HTERT RPE-1 (cell line): ENCODE data around the gene TMEFF2.
"Not testable (repeated sequence)": the region's sequence is repeated elsewhere in the genome, so short reads cannot be mapped to it uniquely, and the experiment has no call there.

ENCODE experiments used
- in situ Hi-C: fragments of 300-500 bp; cut with MboI; formaldehyde crosslinking; loops from 4 replicates; pipeline ENCODE4 v1.14.3; 2020; ENCODE audit warnings: low sequenced_read_pairs

TMEFF2 gene

DNA sequence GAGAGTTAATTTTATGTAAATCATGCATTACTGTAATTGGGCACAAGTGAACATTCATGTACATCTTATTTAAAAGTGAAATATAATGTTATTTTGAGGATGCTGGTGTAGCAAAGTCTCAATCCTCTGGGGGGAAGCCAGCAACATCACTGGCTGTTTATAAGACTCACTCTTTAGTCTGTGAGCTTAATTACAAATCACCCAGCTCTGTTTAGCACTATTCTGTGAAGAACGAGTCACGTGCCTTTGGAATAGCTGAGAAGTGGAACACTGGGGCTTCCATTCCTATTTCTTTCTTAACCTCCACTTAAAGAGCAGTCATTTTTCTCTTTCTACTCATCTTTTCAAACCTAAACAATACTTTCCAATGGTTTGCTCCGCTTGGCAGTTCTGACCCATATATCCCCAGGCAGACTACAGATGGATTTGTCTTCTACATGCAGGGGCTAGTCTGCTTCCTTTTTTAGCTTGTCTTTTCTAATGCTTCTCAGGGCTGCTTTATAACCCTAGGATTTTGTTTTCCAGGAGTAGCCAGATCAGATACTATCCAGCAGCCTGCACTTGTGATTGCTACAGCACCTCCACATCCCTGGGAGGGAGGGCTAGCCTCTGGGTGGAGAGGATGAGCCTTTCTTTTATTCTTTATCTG lies 252.5 kb downstream of the TMEFF2 start:
- in situ Hi-C loops: no loop called here

DNA sequence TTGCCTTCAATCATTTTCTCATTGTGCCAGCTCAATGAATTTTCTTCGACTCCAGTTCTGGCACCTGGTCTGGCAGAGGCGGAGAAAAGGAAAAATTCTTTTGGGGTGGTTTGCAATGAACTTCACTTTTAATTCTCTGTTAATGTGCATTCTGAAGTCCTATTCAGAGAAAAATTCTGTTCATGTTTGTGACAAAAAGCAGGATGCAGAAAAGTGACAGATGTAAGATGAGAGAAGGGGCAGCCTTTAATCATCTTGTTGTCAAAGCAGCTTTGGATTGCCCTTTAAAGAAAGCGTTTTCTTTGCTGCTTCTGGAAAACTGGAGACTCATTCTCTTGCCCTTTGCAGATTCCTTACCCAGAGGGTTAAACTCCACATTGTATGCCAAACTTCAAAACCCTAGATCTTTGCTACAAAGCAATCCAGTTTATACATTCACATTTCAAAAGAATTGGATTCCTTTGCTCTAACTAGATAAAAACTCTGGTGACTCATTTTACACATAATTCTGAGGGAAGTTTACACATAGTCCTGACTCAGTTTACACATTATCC lies 253.3 kb downstream of the TMEFF2 start:
- in situ Hi-C loops: no loop called here

DNA sequence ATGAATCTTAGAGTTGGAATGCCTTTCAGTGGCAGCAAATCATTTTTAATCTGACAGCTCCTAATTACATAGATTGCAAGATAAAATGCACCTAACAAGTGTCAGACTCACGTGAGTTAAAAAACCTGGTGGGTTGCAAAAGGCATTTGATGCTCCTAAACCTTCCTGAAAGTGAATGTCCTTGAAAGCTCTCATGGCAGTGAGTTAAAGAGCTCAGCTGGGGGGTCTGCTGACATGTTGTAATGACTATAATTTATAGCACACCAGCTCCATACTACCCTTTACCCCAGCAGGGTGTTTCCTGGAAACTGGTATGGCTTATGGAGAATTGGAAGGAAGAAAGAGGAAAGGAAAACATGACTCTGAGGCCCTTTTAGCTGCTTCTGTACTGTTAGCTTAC lies 256.0 kb downstream of the TMEFF2 start:
- in situ Hi-C loops: no loop called here

DNA sequence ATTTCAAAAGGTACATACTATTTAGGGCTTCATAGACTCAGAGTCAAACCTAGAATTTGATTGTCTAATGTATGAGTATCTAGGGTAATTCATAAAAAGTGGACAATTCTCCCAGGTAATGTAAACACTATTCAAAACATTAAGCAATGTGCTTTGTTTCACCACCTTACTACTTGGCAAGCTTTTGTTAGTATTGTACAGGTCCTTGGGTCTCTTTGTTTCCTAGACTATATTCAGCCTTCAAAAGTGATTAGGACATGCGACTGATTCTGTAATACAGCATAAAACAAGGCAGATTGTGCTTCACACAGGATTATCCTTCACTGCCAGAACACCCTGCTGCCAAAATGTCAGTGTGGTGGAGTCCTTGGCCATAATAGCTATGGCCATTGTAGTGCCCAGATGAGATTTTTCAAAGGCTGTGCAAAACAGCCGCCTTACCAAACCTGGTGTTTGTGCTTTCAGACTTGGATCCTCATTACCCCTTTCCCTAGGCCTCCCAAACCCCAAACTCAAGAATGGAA lies 257.8 kb downstream of the TMEFF2 start:
- in situ Hi-C loops: no loop called here

DNA sequence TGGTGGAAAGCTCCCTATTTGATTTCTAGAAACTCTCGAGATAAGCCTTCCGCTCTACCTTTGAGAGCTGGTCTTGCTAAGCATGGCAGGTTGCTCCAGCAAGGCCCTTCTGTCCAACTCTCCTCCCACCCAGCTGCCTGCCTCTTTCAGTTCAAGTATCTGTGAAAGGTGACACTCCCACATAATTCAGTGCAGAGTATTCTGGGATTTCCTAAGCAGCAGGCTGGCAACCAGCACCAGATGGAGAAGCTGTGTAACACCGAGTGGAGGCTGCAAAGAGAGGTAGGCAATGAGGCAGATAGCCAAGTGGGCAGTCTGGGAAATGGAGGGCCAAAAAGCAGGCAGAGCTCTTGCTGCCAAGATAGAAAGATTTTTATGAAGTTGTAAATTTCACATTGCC lies 259.5 kb downstream of the TMEFF2 start:
- in situ Hi-C loops: no loop called here

DNA sequence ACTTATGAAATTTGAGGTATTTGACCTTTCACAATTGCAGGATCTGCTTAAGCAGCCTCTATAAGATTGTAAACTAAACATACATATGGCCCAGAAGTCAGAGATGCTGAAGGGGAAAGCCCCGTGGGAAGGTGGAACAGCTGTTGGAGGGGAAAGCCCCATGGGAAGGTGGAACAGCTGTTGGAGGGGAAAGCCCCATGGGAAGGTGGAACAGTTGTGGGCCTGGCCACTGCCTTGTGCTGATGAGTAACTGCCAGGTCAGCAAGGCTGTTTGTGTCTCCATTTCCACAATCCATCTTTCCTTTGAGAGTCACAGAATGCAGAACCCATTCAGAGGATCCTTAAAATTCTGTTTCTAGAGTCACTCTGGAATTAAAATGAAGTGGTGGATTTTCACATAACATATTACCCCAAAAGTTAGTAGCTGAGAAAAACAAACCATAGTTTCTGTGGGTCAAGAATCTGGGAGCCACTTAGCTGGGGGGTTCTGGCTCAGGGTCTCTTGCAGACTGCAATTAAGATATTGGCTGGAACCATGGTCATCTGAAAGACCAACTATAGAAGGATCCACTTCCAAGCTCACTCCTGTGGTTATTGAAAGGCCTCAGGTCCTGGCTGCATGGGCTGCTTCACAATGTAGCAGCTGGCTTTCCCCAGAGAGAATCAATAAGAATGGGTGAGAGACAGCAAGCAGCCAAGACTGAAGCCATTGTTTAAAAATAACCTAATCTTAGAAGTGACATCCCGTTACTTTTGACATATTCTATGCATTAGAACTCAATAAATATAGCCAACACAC lies 261.2 kb downstream of the TMEFF2 start:
- in situ Hi-C loops: no loop called here

DNA sequence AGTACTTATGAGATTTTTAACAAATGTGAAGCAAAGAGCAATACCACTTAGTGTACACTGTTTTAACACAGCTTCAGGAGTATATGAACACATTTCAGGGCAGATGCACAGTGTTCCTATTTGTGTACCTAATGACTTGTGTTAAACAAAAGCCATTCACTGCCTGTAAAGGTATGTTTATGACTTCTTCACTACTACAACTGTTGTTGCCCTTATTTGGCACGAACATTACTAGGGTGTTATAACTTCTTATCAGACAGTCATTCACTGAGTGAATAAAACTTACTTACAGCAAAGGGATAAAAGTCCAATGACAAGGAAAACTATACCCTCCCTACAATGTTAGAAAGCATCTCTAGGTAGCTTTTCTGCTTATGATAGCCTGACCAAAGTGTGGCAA lies 262.4 kb downstream of the TMEFF2 start:
- in situ Hi-C loops: no loop called here

DNA sequence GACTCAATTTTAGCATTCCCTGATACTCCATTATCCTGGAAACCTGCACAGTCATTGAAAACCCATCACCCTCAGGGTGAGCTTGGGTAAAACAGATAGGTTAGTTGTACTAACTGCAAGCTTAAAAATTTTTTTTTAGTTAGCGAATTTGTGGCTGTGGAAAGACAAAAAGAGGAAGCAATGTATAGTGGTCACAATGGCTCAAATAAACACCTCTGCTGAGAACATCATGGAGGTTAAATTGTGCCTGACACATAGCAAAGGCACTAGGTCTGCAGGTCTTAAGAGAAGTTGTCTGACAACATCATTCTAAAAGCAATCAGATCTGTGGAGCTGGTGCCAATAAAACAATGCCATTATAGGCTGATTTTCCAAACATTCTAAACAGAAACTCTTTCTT lies 263.4 kb downstream of the TMEFF2 start:
- in situ Hi-C loops: no loop called here

DNA sequence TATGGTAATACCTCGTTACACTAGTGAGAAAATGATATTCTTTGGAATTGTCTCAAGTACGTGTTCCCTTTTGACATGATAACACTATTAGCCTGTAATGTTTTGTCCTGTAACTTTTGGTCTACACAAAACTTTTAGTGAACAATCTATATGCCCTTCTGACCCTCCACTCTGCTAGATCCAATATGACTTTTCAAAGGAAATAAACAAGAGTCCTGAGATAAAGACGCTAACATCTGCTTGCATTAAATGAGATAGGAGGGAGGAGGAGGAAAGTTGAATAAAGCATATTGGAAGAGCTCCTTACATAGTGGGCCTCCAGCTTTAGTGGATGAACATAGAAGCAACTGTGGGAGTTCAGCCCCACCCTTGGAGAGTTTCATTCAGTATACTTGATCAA lies 264.5 kb downstream of the TMEFF2 start:
- in situ Hi-C loops: no loop called here

DNA sequence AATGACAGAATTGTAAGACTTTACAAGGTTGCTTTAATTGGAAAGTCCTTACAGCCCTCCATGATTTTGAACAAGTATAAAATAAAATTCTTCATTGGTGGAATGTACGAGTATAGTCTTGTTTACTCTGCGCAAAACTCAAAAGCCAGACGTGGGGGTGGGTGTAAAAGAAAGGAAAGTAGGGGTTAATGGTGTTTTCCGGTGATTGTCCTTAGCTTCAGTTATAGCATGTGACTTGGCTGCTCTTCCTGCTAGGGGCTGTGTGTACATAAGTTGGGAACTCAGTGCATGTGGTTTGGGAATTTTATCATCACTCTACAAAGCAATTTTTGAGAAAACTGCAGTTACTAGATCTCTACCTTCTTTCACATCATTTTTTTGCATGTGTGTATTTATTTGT lies 265.4 kb downstream of the TMEFF2 start:
- in situ Hi-C loops: no loop called here

DNA sequence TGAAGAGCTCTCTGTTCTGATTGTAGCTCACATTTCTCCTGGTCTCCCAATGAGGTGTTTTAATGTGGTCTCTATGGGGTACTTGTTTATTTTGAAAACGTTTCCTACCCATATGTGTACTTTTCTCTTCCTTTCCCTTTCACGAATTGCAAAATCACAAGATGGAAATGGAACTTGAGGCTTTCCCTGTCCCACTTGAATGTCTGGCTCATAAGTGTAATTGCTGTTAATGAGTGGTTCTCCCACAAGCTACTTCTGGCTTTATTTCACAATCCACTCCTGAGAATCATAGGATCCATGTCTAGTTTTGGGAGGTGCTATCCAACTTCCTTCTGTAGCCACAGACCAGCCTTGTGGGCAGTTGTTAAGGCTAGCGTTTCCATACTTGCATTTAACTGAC lies 266.7 kb downstream of the TMEFF2 start:
- in situ Hi-C loops: no loop called here

DNA sequence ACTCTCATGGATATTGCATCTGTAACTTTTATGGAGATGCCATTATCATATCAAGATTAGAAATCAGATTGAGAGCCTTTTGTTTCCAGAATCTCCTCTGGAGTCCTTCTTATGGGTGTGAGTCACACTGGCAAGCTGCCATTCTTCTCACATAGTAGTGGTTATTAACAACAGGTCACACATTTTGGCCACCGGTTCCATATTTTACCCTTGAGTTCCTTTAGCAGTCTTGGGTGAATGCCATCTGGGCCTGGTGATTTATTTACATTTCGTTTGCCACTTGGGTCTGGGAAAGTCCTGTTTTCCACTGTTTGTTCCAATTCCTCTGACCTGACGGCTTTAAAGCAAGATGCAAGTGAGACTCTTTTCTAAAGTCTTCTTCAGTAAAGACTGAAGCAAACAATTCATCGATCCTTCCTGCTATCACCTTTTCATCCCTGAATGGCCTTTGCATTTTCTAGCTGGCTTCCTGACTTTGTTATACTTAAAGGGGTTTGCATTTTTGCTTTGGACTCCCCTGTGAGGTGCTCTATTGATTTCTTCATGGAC lies 267.3 kb downstream of the TMEFF2 start:
- in situ Hi-C loops: no loop called here

DNA sequence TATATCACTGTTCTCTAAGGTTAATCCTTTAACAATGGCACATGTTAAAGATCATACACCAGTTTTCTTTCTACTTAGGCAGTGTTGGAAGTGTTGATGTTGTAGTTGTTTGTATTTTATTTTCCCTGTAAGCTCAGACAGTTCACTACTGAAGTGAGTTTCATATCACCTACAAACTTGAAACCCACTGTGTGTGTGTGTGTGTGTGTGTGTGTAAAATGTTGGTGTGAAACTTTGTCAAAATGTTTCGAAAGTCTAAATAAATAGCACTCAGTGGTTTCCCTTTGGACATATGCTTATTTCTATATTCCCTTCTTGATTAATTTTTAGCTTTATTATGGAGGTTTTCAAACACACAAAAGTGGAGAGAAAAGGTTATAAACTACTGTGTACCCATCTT lies 268.1 kb downstream of the TMEFF2 start:
- in situ Hi-C loops: no loop called here

DNA sequence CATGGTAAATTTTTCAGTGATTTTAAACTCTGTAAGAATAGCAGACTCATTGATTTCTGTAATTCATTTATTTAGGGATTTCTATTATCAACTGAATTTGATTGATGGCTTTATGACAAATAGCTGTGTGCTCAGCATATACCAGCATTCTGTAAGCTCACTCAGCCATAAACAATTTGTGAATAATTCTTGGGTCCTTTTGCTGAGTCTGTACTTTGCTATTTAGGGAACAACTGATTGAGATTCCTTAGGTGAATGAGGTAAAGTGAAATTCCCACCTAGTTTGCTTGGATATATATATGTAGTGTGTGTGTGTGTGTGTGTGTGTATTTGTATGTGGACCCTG lies 271.1 kb downstream of the TMEFF2 start:
- in situ Hi-C loops: no loop called here

DNA sequence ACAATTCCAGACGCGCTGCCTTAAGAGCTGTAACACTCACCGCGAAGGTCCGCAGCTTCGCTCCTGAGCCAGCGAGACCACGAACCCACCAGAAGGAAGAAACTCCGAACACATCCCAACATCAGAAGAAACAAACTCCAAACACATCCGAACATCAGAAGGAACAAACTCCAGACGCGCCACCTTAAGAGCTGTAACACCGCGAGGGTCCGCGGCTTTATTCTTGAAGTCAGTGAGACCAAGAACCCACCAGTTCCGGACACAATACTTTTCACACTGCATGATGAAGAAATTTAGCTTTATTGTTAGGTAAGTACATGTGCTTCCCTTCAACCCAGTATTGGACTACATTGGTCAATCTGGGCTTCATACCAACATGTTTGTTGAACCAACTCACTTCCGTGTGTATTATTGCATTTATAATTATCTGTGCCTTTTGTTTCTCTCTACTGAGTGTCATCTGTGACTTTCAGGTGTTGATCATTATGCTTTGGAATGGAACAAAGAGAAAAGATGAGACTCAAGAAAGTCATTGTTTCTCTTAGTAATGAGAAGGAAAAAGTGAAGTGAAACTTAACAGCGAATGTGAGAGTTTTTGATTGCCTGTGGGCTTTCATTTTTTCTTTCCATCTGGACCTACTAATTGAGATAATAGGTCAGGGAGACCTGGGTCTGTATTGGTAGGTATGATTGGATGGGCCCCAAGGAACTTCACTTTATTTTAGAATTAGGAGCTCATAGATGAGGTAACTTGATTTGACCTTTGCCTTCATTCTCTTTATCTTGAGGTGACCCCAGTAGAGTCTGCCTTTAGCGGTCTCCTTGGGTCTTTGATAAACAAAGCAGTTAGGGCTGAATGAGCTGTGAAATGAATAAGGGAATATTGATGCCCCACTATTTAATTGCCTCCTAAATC lies 271.7 kb downstream of the TMEFF2 start:
- in situ Hi-C loops: no loop called here

DNA sequence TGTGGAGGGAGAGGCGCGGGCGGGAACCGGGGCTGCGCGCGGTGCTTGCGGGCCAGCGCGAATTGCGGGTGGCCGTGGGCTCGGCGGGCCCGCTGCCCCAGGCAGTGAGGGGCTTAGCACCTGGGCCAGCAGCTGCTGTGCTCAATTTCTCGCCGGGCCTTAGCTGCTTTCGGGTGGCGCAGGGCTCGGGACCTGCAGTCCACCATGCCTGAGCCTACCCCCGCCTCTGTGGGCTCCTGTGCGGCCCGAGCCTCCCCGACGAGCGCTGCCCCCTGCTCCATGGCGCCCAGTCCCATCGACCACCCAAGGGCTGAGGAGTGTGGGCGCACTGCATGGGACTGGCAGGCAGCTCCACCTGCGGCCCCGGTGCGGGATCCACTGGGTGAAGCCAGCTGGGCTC lies 273.1 kb downstream of the TMEFF2 start:
- in situ Hi-C loops: not testable (repeated sequence)

DNA sequence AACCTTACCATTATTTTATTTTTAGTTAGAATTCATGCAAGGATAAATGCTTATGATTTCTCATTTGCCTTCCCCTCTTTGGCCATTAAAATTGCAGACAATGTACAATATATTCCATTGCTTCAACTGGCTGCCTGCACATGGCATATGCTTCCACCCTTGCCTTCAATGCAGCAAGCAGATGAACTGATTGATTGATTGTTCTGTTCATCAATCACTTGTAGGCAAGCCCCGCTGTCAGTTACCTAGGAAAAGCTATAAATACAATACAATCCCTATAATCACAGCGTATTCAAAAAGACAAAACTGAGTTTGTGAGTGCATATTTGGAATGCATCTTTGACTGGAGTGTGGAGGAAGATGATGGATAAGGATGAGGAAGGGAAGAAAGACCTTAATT lies 274.2 kb downstream of the TMEFF2 start:
- in situ Hi-C loops: no loop called here

DNA sequence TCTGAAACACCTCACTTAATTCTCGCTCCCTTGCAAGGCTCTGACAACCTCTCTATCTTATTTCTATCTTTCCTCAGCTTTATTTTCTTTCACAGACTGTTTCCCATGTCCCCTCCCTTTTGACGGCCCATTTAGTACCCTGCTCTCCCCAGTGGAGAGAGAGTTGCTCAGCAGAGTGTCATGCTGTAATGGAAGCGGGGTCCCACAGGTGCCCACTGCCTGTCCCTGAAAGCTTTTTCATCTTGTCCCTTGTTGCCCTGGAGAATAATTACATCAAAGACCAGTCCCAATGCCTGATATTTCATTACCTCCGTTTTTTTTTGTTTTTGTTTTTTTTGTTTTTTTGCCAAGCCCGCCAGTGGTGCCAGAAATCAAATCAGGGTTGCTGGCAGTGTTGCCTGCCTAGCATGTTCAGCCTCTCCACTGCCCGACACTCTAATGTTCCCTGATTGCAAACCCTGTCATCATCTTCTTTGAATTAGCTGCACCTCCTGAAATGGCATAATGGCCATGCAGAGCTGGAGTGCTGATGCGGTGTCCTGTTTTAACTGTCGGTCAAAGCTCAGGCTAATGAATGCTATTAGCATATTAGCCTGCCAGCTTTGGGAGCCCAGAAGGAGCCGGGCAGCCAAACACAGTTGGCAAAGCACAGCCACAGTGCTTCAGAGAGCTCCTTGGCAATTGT lies 276.6 kb downstream of the TMEFF2 start:
- in situ Hi-C loops: no loop called here

DNA sequence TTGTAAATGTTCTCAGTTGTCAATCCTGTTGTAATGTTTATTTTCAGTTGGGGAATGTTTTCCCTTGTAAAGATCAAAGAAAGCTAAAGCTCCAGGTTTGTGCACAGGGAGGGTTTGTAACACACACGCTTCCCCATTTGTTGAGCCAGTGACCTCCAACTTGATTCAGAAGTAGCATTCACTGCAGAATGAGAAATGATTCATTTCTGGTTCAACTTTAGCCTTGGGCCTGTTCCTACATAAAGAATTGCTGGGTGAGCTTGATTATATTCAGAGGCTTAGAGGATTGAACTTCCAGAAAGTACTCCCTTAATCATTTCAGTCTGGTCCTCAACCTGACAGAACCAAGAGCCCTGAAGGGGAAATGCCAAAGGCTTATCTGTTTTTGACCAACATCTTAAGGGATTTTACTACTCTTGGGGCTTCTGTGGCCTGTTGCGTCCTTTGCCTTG lies 277.3 kb downstream of the TMEFF2 start:
- in situ Hi-C loops: no loop called here

DNA sequence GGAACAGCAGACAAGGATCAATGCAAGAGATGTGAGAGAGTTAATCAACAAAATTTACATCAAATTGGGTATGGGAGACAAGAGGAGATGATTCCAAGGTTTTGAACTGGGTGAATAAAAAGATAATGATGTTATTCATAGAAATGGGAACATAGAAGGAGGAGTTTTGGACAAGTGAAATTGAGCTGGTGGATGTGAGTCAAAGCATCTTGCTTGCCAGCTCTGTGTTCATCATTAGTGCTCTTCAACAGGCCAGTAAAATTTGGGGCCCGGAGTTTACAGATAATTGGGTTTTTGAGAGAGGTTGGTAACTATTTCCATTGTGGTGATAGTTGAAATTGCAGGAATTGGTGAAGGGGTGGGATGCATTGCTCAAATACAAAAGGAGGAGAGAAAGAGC lies 277.9 kb downstream of the TMEFF2 start:
- in situ Hi-C loops: no loop called here
